DOHH2 (cell line): ENCODE results near the gene GALNS.

Experiments
- CTCF ChIP-seq: fragments of 200-600 bp; sonication (generic); IDR thresholded peaks from one replicate; pipeline ENCODE4 v1.5.1; 2014; ENCODE audit warnings: antibody characterized with exemption, mild to moderate bottlenecking, low read depth, low read length; ENCODE audit not compliant: poor library complexity, severe bottlenecking
- EZH2phosphoT487 ChIP-seq: fragments of 200-600 bp; sonication (generic); IDR thresholded peaks from 2 replicates; pipeline ENCODE4 v1.6.1; 2017; ENCODE audit warnings: borderline replicate concordance, mild to moderate bottlenecking, antibody characterized with exemption, low read length, moderate library complexity, mixed read lengths

GRCh38 chr16:88827727-88828126, 29.0 kb downstream of the GALNS start:
- TF ChIP-seq CTCF = no peak
- TF ChIP-seq EZH2phosphoT487 = no peak
